ENCODE results near the gene GREM1.

Gene GREM1

GRCh38 chr15:32732574-32733157 lies 14.9 kb downstream of the GREM1 start:
- DNase-seq: no peak

GRCh38 chr15:32733281-32733680 lies 15.5 kb downstream of the GREM1 start:
- DNase-seq: no peak

- DNase-seq: no peak
These were observed 18.3 kb downstream of the GREM1 start for GRCh38 chr15:32735989-32736700.

- DNase-seq: no peak
These were observed 18.9 kb downstream of the GREM1 start for GRCh38 chr15:32736701-32737061.

DNA sequence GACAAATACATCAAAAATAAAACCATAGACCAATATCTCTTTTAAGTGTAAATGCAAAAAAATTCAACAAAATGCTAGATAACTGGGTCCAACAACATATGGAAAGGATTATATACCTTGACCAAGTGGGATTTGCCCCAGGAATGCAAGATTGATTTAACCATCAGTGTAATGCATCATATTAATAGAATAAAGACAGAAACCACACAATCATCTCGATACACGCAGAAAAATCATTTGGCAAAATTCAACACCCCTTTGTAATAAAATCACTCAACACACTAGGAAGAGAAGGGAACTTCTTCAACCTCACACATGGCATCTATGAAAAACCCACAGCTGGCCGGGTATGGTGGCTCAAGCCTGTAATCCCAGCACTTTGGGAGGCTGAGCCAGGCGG lies 19.5 kb downstream of the GREM1 start:
- DNase-seq: no peak

- DNase-seq: no peak
These were observed 20.9 kb downstream of the GREM1 start for GRCh38 chr15:32738666-32739065.

- no peak for DNase-seq
These were observed 21.8 kb downstream of the GREM1 start for GRCh38 chr15:32739522-32740063.

DNA sequence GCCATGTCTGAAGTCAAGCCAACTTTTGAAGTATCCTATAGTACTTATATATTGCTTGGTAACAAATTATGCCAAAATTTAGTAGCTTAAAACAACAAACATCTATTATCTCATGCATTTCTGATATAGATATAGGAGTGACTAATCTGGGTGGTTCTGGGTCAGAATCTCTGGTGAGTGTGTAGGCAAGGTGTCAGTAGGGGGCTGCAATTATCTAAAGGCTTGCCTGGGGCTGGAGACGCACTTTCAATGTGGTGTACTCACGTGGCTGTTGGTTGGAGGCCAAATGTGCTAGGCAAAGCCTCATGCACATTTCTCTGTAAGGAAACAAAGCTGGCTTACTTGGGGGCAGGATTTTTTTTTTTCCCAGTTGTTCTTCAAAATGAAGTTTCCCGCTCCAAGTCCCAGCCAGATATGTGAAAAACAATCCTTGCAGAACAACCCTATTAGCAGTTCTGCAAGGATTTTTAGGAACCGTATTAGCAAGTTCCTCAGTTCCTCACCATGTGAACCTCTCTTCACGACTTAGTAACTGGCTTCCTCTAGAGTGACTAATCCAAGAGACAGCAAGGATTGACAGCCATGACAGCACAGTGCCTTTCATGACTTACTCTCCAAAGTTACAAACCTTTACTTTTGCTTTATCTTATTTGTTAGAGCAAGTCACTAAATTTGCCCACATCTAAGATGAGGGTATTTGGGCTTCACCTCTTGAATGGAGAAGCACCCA lies 25.8 kb downstream of the GREM1 start:
- no peak for DNase-seq

DNA sequence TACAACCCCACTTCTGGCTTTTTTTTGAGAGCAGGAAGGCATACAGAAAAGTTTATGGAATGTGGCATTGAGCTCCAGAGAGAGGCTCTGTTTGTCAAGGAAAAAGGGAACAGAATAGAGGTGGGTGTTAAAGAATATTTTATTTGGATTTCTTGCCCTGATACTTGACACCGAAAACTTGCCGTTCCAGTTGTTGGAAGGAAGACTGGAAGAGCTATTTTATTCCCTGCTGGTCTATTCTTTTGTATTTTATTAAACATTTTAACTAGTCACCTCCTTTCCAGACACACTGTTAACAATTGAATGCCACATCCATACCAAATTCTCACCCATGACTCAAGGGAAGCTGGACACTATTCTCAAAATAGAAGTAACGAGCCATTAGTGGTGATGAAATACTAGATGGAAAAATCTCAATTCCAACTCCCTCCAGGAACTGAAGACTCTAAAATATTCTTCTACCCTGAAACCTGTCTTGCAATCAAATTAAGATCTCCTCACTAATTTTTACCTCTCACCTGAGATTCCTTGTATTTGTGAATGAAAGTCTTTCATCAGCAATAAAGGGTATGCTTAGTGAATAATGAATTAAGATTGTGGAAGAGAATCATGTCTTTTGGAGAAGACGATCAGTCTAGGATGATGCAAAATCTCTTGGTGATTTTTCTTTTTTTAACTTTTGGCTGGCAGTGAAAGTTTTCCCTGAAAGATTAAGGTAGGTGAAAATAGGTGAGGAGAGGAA lies 28.5 kb downstream of the GREM1 start:
- DNase-seq: no peak

DNA sequence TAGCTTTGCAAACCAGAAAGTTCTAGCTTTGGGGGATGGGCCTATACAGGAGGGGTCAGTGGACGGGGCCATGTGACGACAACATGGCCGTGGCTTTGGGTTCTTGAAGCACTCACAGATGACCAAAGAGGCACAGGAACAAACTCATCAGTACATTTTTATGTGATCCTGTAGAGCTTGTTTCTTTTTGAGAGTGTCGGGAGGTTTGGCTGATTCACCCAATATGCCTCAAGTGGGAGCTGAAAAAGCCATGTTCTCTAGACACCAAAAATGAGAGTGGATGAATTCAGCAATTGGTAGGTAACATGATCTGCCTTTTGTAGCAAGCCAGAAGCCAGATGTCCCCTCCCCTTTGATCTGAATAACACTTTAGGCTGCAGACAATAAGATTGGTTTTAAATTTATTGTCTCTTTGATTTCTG lies 30.1 kb downstream of the GREM1 start:
- no peak for DNase-seq

- DNase-seq: no peak
These were observed 33.2 kb downstream of the GREM1 start for GRCh38 chr15:32750979-32751378.

DNA sequence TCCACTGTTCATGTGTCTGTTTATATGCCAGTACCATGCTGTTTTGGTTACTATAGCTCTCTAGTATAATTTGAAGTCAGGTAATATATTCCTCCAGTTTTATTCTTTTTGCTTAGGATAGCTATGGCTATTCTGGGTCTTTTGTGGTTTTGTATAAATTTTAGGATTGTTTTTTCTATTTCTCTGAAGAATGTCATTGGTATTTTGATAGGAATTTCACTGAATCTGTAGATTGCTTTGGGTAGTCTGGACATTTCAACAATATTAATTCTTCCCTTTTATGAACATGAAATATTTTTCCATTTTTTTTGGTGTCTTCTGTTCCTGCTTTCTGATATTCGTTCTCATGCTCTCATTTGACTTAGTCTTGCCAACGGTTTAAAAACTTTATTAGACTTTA lies 39.6 kb downstream of the GREM1 start:
- DNase-seq: no peak

DNA sequence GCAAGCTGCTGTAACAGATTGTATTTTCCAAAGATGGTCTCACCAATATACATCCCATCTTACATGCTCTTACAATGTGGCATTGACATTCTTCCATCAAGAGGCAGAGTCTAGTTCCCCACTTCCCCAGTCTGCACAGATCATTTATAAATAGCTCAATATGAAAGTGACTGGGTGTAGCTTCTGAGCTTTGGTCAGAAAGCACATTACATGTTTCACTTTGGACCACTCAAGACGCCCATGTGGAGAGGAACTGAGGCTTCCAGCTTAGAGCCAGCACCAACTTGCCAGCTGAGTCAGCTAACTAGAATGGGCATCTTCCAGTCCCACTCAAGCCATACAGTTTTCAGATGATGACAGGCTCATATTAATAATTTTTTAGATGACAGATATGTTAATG lies 45.5 kb downstream of the GREM1 start:
- DNase-seq: no peak

GRCh38 chr15:32765236-32765635 lies 47.4 kb downstream of the GREM1 start:
- DNase-seq: no peak

DNA sequence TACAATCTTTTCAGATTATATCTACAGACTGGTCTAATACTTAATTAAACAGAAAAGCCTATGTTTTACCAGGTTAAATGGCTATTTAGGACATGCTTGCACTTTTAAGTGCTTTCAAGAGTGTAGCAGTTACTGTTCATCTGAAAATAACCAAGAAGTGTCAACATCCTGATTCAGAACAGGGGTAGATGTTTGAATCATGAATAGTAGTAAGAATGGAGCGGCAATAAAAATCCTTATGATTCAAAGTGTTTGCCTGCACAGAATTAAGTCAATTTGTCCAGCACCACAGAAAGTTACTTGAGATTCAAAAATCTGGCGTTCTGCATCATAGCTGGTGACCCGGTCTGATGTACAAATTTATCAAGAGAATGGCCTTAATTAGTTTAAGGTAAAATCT lies 48.3 kb downstream of the GREM1 start:
- DNase-seq: no peak

DNA sequence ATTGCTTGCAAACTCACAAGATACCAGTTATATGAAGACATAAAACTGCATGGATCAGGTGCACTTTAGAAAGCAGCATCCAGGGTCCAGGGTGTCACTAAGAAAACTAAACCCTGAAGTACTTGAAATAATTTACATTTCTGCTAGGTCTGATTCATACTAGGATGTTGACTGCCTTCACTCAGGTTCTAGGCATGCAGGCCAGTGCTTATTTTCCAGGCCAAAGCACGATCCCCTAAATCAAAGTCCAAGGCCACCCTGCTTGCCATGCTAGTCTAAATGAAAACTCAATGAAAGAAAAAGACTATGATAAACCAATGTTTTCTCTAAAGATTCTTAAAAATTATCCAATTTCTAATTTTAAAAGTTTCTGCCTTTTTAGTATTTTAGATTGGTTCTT lies 49.4 kb downstream of the GREM1 start:
- no peak for DNase-seq

- no peak for DNase-seq
These were observed 56.2 kb downstream of the GREM1 start for GRCh38 chr15:32774022-32774421.

GRCh38 chr15:32775103-32775502 lies 57.3 kb downstream of the GREM1 start:
- DNase-seq: no peak

DNA sequence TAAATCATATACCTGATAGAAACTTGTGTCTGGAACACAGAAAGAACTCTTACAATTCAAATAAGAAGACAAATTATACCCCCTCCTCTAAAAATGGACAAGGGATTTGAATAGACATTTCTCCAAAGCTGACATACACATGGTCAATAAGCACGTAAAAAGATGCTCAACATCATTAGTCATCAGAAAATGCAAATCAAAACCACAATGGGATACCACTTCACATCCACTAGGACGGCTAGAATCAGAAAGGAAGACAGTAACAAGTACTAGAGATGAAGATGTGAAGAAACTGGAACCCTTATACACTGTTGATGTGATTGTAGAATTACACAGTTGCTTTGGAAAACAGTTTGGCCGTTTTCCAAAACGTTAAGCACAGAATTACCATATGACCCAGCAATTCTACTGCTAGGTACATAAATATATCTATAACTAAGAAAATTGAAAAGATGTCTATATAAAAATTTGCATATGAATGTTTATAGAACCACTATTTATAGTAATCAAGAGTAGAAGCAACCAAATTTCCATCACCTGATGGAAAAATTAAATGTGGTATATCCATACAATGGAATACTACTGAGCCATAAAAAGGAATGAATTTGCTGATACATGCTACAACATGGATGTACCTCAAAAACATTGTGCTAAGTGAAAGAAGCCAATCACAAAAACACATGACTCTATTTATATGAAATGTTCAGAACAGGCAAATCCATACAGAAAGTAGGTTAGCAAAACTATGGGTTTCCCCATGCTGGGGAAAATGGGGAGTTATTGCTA lies 60.8 kb downstream of the GREM1 start:
- no peak for DNase-seq

- DNase-seq: no peak
These were observed 64.0 kb downstream of the GREM1 start for GRCh38 chr15:32781781-32782180.

DNA sequence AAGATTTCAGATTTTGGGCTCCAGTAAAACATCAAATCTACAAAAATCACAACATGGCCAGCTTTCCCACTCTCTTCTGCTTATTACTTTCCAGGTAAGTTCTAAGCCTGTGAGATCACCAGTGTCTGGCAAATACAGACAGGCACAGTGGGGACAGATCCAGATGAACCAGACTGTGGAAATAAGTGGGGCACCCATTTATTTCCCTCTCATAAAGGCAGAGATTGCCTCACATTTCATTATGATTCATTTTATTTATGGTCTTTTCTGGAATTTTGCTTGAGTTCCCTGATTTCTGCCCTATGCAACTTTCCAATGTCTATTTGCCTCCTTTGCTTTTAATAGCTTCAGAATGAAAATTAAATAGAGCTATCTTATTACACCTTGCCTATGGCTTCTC lies 66.8 kb downstream of the GREM1 start:
- DNase-seq: no peak

DNA sequence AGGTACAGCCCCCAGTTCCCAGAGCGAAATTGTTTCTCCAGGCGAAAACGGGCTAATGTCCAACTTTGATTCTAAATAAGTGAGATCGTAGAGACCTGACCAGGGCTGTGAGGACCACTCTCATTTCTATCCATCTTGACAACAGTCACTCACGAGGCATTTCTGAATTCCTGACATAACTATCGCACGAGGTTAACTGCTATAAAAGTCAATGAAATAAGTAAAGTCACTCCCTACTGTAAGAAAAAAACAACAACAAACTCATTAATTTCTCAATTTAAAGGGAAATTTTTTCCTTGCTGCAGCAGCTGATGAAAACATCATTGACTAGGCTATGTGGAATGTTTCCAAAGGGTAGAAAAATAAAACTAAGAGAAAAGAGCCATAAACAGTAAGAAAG lies 69.1 kb downstream of the GREM1 start:
- no peak for DNase-seq

- DNase-seq: no peak
These were observed 70.1 kb downstream of the GREM1 start for GRCh38 chr15:32787949-32788348.
